ENCODE data around the gene C5AR2. TPM values are rescaled to one million over a fixed set of nuclear protein-coding genes. Genes with fewer than 3 reads are reported as not detected.

The C5AR2 gene
- total and polyA plus RNA-seq, 2 donors (not counting 1 experiment from before 2014, with no cell fraction given) = 0.25 to 1.2 TPM

DNA sequence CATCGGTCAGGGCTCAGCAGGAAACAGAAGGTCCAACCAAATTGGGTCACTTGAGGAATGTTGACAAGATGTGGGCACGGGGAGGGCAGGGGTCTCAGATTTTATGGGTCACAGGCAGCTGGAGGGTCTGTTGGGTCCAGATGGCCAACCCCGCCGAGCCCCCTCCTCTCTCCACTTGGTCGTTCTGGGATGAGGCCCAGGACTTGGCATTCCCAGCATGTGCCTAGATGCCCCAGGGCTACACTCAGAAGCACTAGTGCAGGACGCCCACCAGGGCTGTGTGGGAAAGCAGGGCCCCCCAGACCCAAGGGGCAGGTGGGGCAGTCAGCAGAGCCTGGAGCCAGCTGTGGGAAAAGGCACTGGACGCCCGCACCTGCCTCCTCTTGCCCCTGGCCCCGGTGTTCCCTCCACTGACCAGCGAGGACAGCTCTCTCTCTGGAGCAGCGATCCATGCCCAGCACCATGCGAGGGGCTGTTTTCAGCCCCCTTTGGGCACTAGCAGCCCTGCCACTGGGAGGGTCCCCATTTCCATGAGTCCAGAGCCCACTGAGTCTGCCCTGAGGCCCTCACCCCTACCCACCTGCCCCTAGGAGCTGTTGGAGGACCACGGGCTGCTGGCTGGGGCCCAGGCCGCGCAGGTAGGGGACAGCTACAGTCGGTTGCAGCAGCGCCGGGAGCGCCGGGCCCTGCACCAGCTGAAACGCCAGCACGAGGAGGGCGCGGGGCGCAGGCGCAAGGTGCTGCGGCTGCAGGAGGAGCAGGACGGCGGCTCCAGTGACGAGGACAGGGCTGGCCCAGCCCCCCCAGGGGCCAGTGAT lies 43.1 kb downstream of the C5AR2 start:
- H3K4me3 ChIP-seq (ENCODE audit: control extremely low read depth in 1 of 5, extremely low read depth in 1 of 5, insufficient read depth in 1 of 5, low read depth in 2 of 5, low read length in 4 of 5) = no peak overlapping the region
- no peaks in the 10 kb centered on the region for H3K4me1 Mint-ChIP-seq
- CTCF ChIA-PET = no interaction called here
- ATAC-seq (ENCODE audit: low read depth) (no peak), DNase-seq (no peak)
- H3K27me3 Mint-ChIP-seq = no peaks in the 10 kb centered on the region
- H3K4me1 ChIP-seq (ENCODE audit: control insufficient read depth in 2 of 2, insufficient read depth in 2 of 2, low read length in 2 of 2) = no peaks in the 10 kb centered on the region
- H3K4me2 ChIP-seq (replicated peaks; ENCODE audit: low read depth, low read length, poor library complexity, severe bottlenecking) = no peak overlapping the region
- WGBS (ENCODE audit: insufficient coverage) = 97% methylated on average over 29 of the region's 30 CpGs
- no peak overlapping the region for H2AFZ ChIP-seq (ENCODE audit: insufficient read depth, low read depth, low read length, poor library complexity, severe bottlenecking)
- H3K9me3 Mint-ChIP-seq (ENCODE audit: insufficient read depth) = no peaks in the 10 kb centered on the region
- H3K9me3 ChIP-seq (ENCODE audit: control extremely low read depth in 1 of 3, control insufficient read depth in 2 of 3, insufficient read depth in 1 of 3, low read length in 2 of 3) = peaks cover 0 to under 1% (median 0%) of the 10 kb centered on the region in 3 donors
- no peaks in the 10 kb centered on the region for H3K27me3 ChIP-seq (replicated peaks in 1 of 4; ENCODE audit: control extremely low read depth in 1 of 4, control insufficient read depth in 3 of 4, insufficient read depth in 4 of 4, low read length in 3 of 4)
- H3K79me2 ChIP-seq (ENCODE audit: control insufficient read depth, insufficient read depth, low read length) = no peaks in the 10 kb centered on the region
- POLR2A ChIA-PET = no interaction called here
- TF ChIP-seq EZH2 (IDR thresholded peaks at IDR 0.05; ENCODE audit: borderline replicate concordance, insufficient read depth, low read depth, low read length, poor library complexity, severe bottlenecking) = no peak
- TF ChIP-seq, protein P1, sequence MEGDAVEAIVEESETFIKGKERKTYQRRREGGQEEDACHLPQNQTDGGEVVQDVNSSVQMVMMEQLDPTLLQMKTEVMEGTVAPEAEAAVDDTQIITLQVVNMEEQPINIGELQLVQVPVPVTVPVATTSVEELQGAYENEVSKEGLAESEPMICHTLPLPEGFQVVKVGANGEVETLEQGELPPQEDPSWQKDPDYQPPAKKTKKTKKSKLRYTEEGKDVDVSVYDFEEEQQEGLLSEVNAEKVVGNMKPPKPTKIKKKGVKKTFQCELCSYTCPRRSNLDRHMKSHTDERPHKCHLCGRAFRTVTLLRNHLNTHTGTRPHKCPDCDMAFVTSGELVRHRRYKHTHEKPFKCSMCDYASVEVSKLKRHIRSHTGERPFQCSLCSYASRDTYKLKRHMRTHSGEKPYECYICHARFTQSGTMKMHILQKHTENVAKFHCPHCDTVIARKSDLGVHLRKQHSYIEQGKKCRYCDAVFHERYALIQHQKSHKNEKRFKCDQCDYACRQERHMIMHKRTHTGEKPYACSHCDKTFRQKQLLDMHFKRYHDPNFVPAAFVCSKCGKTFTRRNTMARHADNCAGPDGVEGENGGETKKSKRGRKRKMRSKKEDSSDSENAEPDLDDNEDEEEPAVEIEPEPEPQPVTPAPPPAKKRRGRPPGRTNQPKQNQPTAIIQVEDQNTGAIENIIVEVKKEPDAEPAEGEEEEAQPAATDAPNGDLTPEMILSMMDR (IDR thresholded peaks at IDR 0.05) = no peak
- H3K27ac ChIP-seq (ENCODE audit: low read length in 2 of 2) = no peak overlapping the region
- H3K9ac ChIP-seq (ENCODE audit: low read length) = no peak overlapping the region
- intact Hi-C loops (cut with micrococcal nuclease) = no loop called here
- H3K4me3 Mint-ChIP-seq = no peak overlapping the region
- peaks cover 4% of the 10 kb centered on the region for H4K20me1 ChIP-seq (ENCODE audit: control insufficient read depth, insufficient read depth, low read length, poor library complexity, severe bottlenecking)
- H3K27ac Mint-ChIP-seq = no peak overlapping the region
- peaks cover 0 to 68% of the 10 kb centered on the region in 2 experiments for H3K36me3 ChIP-seq (replicated peaks in 1 of 2; ENCODE audit: control extremely low read depth in 1 of 2, control insufficient read depth in 1 of 2, extremely low read depth in 1 of 2, insufficient read depth in 2 of 2, low read length in 1 of 2)
